GM18526 (cell line): ENCODE data around the gene CXXC5.

Source experiments
- POLR2A ChIP-seq: IDR thresholded peaks from 3 replicates; pipeline ENCODE4 v1.6.1; 2011; ENCODE audit not compliant: insufficient read length; ENCODE audit errors: extremely low read depth

The CXXC5 gene

GRCh38 chr5:139702548-139702947, 54.4 kb downstream of the CXXC5 start:
- TF ChIP-seq POLR2A, result no peak

GRCh38 chr5:139704748-139705147, 56.6 kb downstream of the CXXC5 start:
- TF ChIP-seq POLR2A, result no peak

GRCh38 chr5:139705191-139705590, 57.0 kb downstream of the CXXC5 start:
- no peak for TF ChIP-seq POLR2A

- no peak for TF ChIP-seq POLR2A
These were observed 57.8 kb downstream of the CXXC5 start for GRCh38 chr5:139705655-139706587.

- TF ChIP-seq POLR2A, result no peak
These were observed 59.4 kb downstream of the CXXC5 start for GRCh38 chr5:139707445-139708003.

- no peak for TF ChIP-seq POLR2A
These were observed 60.3 kb downstream of the CXXC5 start for GRCh38 chr5:139708434-139708861.

- no peak for TF ChIP-seq POLR2A
These were observed 60.9 kb downstream of the CXXC5 start for GRCh38 chr5:139708877-139709581.

GRCh38 chr5:139709582-139710318, 61.6 kb downstream of the CXXC5 start:
- no peak for TF ChIP-seq POLR2A

GRCh38 chr5:139710319-139711066, 62.3 kb downstream of the CXXC5 start:
- TF ChIP-seq POLR2A, result no peak

GRCh38 chr5:139711067-139711905, 63.1 kb downstream of the CXXC5 start:
- no peak for TF ChIP-seq POLR2A

- no peak for TF ChIP-seq POLR2A
These were observed 63.7 kb downstream of the CXXC5 start for GRCh38 chr5:139711906-139712224.

GRCh38 chr5:139712412-139712811, 64.3 kb downstream of the CXXC5 start:
- no peak for TF ChIP-seq POLR2A

- TF ChIP-seq POLR2A, result no peak
These were observed 69.1 kb downstream of the CXXC5 start for GRCh38 chr5:139717221-139717620.
